HG03378 (cell line): Measurements from ENCODE around the gene SUPT20HL1.

Experiments
- ATAC-seq: cut with Tn5 transposase; IDR thresholded peaks from one replicate; pipeline ENCODE4 v1.9.1; 2021; ENCODE audit warnings: mild to moderate bottlenecking, moderate library complexity; ENCODE audit not compliant: unreplicated experiment

SUPT20HL1 gene

DNA sequence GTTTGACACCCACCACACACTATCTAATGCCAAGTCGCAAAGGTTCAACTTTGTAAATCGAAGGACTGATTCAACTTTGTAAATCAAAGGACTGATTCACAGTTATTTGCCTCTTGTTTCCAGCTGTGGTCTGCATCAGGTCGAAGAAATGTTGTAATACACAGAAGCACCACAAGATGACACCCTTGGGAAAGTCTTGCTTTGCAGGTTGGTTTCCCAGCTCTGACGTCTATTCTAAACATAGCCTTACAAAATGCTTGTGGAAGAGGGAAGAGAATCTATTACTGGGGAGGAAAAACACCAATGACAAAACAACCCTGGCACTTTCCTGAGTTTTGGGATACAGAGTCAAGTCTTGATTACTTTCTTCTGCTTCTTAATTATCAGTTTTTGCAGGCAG is 35.3 kb downstream of the SUPT20HL1 start:
- ATAC-seq, result peak; percentile 92

GRCh38 chrX:24396236-24396930 is 35.9 kb downstream of the SUPT20HL1 start:
- no peak for ATAC-seq

- ATAC-seq, result no peak
These were observed 36.5 kb downstream of the SUPT20HL1 start for GRCh38 chrX:24396931-24397279.

GRCh38 chrX:24398766-24399165 is 38.3 kb downstream of the SUPT20HL1 start:
- no peak for ATAC-seq

- no peak for ATAC-seq
These were observed 39.1 kb downstream of the SUPT20HL1 start for GRCh38 chrX:24399550-24399949.

GRCh38 chrX:24405959-24406358 is 45.5 kb downstream of the SUPT20HL1 start:
- ATAC-seq, result no peak
